MM.1S (cell line): Measurements from ENCODE around the gene IQCN.

Source experiments
- EZH2 ChIP-seq: fragments of 300-600 bp; sonication (generic); optimal IDR thresholded peaks from 2 replicates; pipeline ENCODE3; 2017; ENCODE audit warnings: low read depth, mild to moderate bottlenecking, antibody characterized with exemption, low read length, mixed read lengths
- TF ChIP-seq, protein P1 (sequence below): fragments of 300-600 bp; sonication (generic); IDR thresholded peaks from 2 replicates; pipeline ENCODE4 v1.5.1; 2016; ENCODE audit warnings: antibody characterized with exemption, low read length, mixed read lengths

DNA sequence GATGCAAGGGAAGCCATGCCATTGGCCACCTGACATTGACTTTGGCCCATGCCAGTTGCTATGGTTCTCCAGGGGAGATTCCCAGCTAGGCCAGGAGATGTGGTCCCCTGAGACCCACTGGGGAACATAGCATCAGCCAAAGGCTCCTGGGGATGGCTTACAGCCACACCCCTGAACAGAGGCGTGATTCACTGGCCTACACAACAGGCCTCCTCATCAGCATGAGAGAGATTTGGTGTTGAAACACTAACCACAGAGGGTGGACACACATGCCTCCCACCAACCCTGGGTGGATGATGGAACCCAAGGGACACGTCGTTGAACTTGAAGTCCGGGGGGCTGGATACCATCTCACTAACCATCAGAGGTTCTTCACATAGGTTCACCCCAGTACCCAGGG, 14.4 kb downstream of the IQCN start:
- TF ChIP-seq, protein P1, sequence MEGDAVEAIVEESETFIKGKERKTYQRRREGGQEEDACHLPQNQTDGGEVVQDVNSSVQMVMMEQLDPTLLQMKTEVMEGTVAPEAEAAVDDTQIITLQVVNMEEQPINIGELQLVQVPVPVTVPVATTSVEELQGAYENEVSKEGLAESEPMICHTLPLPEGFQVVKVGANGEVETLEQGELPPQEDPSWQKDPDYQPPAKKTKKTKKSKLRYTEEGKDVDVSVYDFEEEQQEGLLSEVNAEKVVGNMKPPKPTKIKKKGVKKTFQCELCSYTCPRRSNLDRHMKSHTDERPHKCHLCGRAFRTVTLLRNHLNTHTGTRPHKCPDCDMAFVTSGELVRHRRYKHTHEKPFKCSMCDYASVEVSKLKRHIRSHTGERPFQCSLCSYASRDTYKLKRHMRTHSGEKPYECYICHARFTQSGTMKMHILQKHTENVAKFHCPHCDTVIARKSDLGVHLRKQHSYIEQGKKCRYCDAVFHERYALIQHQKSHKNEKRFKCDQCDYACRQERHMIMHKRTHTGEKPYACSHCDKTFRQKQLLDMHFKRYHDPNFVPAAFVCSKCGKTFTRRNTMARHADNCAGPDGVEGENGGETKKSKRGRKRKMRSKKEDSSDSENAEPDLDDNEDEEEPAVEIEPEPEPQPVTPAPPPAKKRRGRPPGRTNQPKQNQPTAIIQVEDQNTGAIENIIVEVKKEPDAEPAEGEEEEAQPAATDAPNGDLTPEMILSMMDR = no peak
- no peak for TF ChIP-seq EZH2
